ENCODE measurements around the gene LAMA3.

LAMA3 gene

DNA sequence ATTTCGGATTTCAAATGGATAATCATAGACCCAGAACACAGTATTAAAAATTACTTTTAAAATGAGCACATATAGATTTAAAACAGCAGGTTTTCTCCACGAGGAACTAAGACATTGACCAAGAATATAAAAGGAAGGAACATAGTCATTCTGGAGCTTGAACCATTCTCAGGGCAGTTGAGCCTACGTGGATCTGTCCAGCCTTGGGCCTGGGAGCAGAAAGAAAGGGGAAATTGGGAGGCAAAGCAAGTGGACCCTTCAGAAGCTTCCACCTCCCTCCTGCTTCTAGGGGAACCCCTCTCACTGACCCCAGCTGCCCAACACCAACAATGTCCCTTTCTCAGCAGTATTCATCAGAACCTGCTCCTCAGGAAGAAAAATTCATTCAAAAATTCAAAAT lies 293.9 kb downstream of the LAMA3 start:
- no peak for DNase-seq

DNA sequence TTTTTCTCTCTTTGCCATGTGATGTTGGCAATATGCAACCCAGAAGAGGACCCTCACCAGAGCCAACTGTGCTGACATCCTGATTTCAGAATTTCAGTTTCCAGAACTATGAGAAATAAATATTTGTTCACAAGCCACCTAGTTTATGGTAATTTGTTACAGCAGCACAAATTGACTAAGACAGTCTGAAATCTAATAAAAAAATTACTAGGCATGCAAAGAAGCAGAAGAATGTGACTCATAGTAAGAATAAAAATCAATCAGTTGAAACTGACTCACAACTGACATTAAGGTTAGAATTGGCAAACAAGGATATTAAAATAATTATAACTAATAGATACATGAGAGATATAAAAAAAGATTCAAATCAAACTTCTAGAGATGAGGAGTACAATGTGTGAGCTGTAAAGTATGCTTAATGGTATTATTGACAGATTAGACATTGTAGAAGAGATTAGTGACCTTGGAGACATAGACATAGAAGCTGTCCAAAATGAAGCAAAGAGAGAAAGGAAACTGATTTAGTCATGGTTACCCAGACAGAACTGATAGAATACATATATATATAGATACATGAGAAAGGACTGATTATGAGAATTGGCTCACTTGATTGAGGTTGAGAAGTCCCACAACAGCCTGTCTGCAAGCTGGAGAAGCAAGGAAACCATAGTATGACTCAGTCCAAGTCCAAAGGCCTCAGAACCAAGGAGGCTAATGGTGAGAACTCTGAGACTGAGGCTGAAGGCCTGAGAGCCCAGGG lies 297.5 kb downstream of the LAMA3 start:
- DNase-seq, result no peak

DNA sequence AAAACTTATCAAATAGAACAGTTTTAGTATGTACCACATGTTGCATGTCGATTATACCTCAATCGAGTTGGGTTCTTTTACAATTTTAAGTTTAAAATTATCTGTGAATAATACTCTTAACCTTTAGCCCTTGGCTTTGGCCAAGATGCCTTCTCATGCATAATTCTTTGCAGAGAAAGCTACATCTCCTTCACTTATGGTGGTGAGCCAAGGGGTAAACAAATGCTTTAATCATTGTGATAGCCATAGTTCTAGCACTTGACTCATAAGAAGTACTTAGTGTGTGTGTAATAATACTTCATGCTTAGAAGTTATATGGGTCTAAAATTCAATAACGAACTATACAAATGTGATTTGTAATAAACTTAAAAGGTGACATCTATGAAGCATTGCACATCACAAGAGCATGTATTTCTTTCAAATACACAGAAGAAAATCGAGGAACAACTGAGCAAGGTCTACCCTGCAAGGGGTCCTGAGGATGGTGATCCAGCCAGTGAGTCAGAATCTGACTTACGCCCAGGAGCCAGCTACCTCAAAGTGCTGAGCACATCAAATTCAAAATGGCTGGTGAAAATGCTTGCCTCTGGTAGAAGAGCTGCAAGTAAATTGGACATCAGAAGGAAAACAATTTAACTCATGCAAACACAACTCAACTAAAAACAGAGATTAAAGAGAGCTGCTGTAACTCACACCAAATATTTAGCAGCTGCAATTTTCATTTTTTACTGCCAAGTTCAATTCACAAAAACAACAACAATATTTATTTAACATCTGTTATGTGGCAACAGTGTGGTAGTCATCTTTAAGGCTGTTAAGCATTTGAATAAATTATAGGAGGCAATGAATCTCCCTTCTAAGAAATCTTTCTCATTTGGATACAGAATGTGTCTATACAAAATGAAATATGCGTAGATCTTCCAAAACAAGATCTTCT lies 301.5 kb downstream of the LAMA3 start:
- DNase-seq, result no peak

DNA sequence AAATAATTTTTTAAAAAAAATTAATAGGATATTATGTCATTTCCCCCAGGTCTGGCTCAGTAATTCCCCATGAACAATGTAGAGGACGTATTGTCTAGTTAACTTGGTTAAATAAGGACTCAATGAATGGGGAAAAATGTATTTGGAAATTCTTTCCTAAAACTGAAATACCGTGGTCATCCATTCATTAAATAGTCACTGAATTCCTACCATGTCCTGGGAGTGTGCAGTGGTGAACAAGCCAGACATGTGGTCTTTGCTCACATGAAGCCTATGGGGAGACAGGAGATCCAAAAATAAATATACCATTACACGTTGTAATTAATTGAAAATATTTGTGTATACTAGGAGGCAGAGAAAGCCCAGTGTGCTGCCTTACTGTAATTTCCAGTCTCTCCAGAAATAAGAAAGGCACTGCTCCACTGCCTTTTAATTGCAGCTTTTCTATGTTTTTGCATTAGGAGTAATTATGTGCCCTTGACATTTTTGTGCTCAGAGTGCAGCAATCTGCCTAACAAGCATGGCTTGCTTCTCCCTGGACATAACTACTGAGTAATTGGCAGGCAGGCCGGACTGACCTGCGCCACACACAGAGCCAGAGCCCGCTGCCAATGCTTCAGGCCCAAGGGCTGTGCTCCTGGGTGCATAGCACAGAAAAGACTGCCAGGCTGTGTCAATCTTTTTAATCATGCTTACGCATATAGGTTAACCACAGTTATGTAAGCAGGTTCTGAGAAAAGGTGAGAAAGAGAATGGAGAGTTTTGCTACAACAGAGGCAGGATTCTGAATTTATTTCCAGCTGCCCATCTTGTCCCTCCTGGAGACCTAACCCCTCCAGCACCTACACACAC lies 303.1 kb downstream of the LAMA3 start:
- peak; percentile 41 for DNase-seq

DNA sequence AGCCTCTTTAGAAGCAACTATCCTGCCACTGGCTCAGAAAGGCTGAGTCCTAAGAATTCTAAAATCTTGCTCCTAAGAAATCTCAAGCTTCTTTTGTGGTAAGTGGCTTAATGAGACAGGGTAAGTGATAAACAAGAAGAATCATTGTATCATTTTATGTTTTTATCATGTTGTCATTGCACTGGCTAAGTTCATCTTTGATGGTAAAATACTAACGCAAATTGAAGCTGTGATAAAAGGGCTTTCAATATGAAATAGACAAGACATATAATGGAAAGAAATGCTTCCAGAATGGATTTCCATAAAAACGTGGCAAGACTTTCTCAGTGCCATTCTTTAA lies 303.7 kb downstream of the LAMA3 start:
- DNase-seq, result no peak

DNA sequence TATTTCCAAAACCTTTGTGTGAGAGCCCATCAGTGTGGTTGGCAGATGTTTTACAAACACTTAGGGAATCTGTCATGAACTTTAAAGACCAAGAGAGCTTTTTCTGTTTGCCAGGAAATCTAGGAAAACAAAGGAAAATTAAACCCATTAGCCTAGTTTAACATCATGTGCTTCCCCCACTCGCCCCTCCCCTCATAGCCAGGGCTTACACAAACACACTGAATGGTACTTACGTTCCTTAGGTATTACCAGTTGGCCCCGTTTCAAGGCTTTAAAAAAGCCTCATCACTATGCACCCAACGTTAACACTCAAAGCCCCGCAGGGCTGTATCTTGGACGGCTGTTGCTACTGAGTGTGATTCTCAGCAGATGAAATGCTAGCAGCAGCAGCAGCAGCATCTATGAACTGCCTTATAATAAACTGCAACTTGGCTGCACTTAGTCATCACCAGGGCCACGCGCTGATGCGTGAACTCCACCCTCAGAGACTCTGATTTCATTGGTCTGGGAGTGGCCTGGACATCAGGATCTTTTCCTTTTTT lies 305.2 kb downstream of the LAMA3 start:
- no peak for DNase-seq

DNA sequence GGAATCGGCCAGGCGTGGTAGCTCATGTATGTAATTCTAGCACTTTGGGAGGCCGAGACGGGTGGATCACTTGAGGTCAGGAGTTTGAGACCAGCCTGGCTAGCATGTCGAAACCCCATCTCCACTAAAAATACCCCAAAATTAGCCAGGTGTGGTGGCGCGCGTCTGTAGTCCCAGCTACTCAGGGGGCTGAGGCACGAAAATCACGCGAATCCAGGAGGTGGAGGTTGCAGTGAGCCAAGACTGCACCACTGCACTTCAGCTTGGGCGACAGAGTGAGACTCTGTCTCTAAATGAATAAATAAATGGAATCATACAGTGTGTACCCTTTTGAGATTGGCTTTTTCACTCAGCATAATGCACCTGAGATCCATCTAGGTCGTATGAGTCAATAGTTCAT lies 305.9 kb downstream of the LAMA3 start:
- DNase-seq, result no peak

DNA sequence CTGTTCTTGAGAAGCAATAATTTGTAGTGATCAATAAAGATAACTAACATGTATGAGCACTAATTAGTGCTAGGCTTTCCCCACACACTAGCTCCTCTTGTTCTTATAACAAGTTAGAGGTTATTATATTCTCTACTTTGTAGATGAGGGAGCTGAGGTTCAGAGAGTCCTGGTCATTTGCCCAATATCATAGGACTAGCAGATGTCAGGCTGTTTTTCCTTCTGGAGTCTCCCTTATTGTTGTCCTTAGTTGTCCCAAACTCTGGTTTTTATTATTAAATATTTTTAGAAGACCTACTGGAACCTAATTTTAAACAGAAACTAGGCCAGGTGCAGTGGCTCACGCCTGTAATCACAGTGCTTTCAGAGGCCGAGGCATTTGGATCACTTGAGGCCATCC lies 308.8 kb downstream of the LAMA3 start:
- DNase-seq, result no peak

DNA sequence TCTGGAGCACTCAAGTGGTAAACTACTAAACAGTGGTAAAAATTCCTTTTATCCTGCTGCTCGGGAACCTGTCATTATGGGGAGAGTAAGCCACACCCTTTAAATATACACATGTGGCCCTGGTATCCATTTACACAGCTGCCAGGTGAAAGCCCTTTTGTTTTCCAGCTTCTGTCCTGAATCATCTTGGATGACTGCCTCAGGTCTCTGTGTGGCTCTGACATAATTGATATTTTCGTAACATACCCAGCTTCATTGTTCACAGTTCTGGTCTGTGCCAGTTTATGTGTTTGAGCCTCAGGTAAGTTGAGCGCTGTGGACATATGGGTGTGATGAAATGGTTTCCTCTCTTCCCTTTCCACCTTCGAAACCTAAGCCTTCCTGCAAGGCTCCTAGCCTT lies 309.6 kb downstream of the LAMA3 start:
- no peak for DNase-seq

DNA sequence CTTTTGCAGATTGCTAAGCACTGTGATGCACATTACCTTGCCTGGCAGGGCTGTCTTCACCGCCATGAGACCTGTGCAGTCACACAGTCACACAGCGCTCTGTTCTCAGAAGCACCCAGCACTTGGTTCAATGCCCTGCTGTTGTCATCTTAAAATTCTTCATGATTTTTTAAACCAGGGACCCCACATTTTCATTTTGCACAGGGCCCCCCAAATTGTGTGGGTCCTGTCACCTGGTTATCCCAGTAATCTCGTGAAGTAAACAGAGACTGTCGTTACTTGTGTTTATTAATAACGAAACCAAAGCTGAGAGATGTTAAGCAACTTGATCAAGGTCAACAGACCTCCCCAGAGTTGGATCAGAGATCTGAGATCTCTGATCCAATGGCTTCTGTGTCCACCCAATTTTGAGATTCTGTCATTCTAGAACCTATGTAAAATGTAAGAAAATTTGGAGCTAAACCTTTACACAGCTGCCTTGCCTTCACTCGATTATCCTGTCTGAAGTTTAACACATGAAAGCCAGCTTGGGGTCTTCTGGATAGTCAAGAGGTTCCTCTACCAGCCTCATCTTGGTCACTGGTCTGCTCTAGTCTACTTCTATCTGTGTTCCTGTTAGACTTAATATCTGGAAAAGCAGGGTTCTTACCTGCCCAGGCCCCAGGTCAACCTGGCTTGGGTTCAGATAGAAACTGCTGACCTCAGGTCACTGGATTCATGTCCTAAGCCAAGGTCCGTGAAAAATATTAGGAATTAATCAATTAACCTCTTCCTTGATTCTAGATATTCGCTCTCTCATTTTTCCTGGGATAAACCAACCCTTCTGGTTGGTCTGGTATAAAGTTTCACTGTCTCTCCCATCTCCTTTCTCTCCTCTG lies 311.6 kb downstream of the LAMA3 start:
- DNase-seq, result no peak

DNA sequence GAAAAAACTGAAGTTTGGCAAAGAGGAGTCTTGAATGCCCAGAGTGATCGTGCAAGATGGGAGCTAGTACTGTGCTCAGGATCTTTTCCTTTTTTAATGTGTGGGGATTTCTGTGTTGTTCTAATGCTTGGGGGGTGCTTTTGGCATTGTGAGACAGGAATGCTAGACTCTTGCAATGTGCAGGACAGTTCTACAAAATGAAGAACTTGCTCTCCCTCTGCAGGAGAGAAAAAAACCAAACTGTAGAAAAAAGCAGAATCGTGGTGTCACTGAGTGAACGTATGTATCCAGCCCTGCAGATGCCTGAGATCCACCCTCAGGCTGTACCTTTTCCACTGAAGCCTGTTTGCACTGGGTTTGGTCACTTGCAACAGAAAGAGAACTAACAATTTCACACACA lies 313.2 kb downstream of the LAMA3 start:
- DNase-seq, result no peak

DNA sequence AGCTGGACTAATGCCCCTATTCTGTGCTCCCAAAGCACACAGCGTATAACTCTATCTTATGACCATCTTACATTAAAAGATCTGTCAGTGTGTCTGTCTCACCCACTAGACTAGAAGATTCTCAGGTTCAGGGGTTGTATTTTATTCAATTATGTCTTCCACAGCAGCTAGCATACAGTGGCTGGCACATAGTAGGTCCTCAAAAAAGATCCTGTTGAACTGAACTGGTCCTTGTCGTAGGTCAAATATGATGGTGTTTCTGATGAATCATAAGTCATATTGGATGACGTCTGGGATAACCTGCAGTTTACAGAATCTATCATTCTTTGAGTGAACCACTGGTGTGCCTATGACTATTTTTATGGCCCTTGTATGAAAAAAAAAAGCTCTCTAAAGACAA lies 314.0 kb downstream of the LAMA3 start:
- DNase-seq, result no peak

DNA sequence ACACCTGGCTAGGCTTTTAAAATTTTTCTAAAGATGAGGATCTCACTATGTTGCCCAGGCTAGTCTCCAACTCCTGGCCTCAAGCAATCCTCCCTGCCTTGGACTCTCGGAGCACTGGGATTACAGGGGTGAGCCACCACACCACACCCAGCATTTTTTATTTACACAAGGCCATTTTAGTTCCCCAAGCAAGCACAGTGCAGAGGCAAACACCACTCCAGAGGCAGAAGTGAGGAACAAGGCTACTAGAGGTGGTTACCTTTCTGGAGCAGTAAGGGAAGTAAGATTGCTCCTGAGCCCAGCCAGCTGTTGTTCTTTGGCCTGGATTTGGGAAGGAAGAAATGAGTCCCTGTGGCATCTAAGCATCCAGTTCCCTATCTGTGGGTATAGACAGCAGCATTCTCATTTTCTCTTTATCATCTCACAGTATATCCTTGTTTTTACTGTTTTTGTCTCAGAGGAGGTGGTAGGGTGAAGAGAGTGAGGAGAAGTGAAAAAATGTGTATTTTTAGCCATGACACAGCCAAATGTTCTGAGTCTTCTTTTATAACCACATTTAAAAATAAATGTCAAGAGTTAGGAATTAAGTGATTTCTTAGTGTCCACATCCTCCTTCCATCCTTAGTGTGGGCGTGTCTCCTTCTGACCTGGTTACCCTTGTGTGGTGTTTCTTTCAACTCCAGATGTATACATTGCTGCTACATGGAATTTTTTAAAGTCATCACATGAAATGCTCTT lies 314.8 kb downstream of the LAMA3 start:
- no peak for DNase-seq
